SK-N-MC (cell line): ENCODE data around the gene ZNF490.
"Not testable (repeated sequence)": the region's sequence is repeated elsewhere in the genome, so short reads cannot be mapped to it uniquely, and the experiment has no call there.

Experiments used
- EZH2 ChIP-seq: fragments of 200-600 bp; sonication (generic); IDR thresholded peaks from one replicate; pipeline ENCODE4 v1.6.1; 2017; ENCODE audit warnings: antibody characterized with exemption
- POLR2AphosphoS5 ChIP-seq: IDR thresholded peaks from 2 replicates; pipeline ENCODE4 v1.6.1; 2012; ENCODE audit warnings: mild to moderate bottlenecking, low read depth, low read length, borderline replicate concordance

DNA sequence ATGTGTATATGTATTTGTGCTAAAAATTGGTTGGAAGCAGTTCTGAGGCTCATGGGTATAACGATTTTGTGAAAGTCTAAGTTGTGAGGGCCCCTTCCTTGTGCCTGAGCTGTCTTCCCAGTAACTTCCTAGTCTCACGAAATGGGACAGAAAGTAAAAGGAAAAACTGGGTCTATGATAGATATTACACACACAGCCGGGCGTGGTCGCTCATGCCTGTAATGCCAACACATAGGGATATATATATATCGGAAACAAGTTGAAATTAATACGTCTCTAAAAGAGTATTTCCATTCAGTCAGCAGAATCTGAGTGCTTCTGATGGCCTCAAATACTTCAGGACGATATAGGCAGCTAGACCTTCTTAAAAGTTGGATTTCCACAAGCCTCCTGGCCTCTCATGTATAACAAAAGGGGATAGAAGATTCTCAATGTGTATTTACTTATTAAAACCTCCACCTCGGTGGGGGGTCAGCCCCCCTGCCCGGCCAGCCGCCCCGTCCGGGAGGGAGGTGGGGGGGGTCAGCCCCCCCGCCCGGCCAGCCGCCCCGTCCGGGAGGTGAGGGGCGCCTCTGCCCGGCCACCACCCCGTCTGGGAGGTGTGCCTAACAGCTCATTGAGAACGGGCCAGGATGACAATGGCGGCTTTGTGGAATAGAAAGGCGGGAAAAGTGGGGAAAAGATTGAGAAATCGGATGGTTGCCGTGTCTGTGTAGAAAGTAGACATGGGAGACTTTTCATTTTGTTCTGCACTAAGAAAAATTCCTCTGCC is 10.8 kb upstream of the ZNF490 start:
- TF ChIP-seq POLR2AphosphoS5, EZH2: not testable (repeated sequence)
